Measurements from ENCODE around the gene ARAP1.

- TF ChIP-seq POLR2A (IDR thresholded peaks at IDR 0.05): no peak
- TF ChIP-seq, protein P1, sequence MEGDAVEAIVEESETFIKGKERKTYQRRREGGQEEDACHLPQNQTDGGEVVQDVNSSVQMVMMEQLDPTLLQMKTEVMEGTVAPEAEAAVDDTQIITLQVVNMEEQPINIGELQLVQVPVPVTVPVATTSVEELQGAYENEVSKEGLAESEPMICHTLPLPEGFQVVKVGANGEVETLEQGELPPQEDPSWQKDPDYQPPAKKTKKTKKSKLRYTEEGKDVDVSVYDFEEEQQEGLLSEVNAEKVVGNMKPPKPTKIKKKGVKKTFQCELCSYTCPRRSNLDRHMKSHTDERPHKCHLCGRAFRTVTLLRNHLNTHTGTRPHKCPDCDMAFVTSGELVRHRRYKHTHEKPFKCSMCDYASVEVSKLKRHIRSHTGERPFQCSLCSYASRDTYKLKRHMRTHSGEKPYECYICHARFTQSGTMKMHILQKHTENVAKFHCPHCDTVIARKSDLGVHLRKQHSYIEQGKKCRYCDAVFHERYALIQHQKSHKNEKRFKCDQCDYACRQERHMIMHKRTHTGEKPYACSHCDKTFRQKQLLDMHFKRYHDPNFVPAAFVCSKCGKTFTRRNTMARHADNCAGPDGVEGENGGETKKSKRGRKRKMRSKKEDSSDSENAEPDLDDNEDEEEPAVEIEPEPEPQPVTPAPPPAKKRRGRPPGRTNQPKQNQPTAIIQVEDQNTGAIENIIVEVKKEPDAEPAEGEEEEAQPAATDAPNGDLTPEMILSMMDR (IDR thresholded peaks at IDR 0.05): no peak
Measured at GRCh38 chr11:72738199-72739141, 13.7 kb downstream of the ARAP1 start.

All from Peyer's patch (tissue), 4 donors.